Ascending aorta (tissue), 2 donors: ENCODE results near the gene POFUT1. TPM values are rescaled to one million over a fixed set of nuclear protein-coding genes. Genes with fewer than 3 reads are reported as not detected.
"Not testable (repeated sequence)": the region's sequence is repeated elsewhere in the genome, so short reads cannot be mapped to it uniquely, and the experiment has no call there.

ENCODE experiments used
- DNase-seq, 2 donors: peaks; one replicate each; pipeline ENCODE4 v3.0.0-alpha.2; 2019; ENCODE audit warnings: low spot score in 2 of 2
- H3K27ac ChIP-seq, 2 donors: fragments of 200-600 bp; sonication (generic); one replicate each; pipeline ENCODE4 v1.5.1; 2016 to 2017; ENCODE audit warnings: mild to moderate bottlenecking in 1 of 2
- H3K27me3 ChIP-seq: fragments of 200-600 bp; sonication (generic); one replicate; pipeline ENCODE4 v1.5.1; 2017
- H3K36me3 ChIP-seq, 2 donors: fragments of 200-600 bp; sonication (generic); one replicate each; pipeline ENCODE4 v1.5.1; 2016
- H3K4me1 ChIP-seq, 2 donors: fragments of 200-600 bp; sonication (generic); one replicate each; pipeline ENCODE4 v1.5.1; 2016 to 2017; ENCODE audit warnings: mild to moderate bottlenecking in 1 of 2
- H3K4me3 ChIP-seq, 2 donors: fragments of 200-600 bp; sonication (generic); one replicate each; pipeline ENCODE4 v1.5.1; 2016 to 2017; ENCODE audit warnings: mild to moderate bottlenecking in 1 of 2
- H3K9me3 ChIP-seq, 2 donors: fragments of 200-600 bp; sonication (generic); one replicate each; pipeline ENCODE4 v1.5.1; 2016
- intact Hi-C: fragments of 100-400 bp; cut with DNase I; formaldehyde crosslinking; loops from one replicate; pipeline ENCODE4 v1.15.1; 2023
- total RNA-seq: library from RNA; depleted of rRNA; stranded (reverse); fragments of >200 nt; gene quantifications from one replicate; pipeline ENCODE4 v1.1.0, GENCODE V29; 2016
- TF ChIP-seq, protein P1 (sequence below), 3 experiments: fragments of 200-600 bp in 2 of 3; fragments of 450-650 bp in 1 of 3; sonication (generic) in 2 of 3; IDR thresholded peaks; one replicate each; pipeline ENCODE4 v1.5.1; 2016 to 2019; ENCODE audit warnings: antibody characterized with exemption in 3 of 3, mild to moderate bottlenecking in 1 of 3, moderate library complexity in 1 of 3

Gene POFUT1
- total RNA-seq, 1 donor from 2014 or later: 29.8 TPM

DNA sequence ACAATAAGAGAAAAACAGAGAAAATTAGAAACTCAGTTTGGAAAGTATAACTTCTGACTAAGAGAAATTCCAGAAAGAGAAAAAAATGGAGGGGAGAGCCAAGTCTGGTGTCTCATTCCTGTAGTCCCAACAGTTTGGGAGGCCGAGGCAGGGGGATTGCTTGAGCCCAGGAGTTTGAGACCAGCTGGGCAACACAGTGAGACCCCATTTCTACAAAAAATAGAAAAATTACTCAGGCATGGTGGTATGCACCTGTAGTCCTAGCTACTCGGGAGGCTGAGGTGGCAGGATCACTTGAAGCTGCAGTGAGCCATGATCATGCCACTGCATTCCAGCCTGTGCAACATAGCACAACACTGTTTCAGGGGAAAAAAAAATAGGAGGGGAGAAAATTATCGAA is 66.7 kb downstream of the POFUT1 start:
- Histone ChIP-seq H3K4me3 (no peak overlapping the region), H3K27me3 (no peaks in the 10 kb centered on the region), H3K4me1 (peaks cover 0 to 13% of the 10 kb centered on the region in 2 donors), H3K36me3 (no peaks in the 10 kb centered on the region), H3K27ac (no peak overlapping the region), H3K9me3 (no peaks in the 10 kb centered on the region)
- TF ChIP-seq, protein P1, sequence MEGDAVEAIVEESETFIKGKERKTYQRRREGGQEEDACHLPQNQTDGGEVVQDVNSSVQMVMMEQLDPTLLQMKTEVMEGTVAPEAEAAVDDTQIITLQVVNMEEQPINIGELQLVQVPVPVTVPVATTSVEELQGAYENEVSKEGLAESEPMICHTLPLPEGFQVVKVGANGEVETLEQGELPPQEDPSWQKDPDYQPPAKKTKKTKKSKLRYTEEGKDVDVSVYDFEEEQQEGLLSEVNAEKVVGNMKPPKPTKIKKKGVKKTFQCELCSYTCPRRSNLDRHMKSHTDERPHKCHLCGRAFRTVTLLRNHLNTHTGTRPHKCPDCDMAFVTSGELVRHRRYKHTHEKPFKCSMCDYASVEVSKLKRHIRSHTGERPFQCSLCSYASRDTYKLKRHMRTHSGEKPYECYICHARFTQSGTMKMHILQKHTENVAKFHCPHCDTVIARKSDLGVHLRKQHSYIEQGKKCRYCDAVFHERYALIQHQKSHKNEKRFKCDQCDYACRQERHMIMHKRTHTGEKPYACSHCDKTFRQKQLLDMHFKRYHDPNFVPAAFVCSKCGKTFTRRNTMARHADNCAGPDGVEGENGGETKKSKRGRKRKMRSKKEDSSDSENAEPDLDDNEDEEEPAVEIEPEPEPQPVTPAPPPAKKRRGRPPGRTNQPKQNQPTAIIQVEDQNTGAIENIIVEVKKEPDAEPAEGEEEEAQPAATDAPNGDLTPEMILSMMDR (IDR thresholded peaks at IDR 0.05): no peak
- DNase-seq: peak in 1 of 2 donors; percentile 25
- intact Hi-C loops: no loop called here

DNA sequence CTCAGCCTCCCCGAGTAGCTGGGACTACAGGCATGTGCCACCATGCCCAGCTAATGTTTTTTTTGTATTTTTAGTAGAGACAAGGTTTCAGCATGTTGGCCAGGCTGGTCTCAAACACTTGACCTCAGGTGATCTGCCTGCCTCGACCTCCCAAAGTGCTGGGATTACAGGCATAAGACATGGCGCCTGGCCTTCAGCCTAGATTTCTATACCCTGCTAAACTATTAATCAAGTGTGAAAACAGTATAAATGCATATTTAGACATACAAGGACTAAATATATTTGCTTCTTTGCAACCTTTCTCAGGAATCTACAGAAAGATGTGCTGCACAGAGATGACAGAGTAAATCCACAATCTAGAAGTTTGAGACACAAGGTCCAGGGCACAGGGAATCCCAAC is 67.5 kb downstream of the POFUT1 start:
- not testable (repeated sequence) for H3K36me3 ChIP-seq, H3K27me3 ChIP-seq, H3K4me3 ChIP-seq, H3K9me3 ChIP-seq, H3K27ac ChIP-seq, DNase-seq
- intact Hi-C loops: loop anchor here (5.0 kb wide), 3 partner anchors 68 to 547 kb away; partner anchors contain the start of genes PLAGL2, POFUT1 and TM9SF4
- peaks cover 0 to 13% of the 10 kb centered on the region in 2 donors for H3K4me1 ChIP-seq

DNA sequence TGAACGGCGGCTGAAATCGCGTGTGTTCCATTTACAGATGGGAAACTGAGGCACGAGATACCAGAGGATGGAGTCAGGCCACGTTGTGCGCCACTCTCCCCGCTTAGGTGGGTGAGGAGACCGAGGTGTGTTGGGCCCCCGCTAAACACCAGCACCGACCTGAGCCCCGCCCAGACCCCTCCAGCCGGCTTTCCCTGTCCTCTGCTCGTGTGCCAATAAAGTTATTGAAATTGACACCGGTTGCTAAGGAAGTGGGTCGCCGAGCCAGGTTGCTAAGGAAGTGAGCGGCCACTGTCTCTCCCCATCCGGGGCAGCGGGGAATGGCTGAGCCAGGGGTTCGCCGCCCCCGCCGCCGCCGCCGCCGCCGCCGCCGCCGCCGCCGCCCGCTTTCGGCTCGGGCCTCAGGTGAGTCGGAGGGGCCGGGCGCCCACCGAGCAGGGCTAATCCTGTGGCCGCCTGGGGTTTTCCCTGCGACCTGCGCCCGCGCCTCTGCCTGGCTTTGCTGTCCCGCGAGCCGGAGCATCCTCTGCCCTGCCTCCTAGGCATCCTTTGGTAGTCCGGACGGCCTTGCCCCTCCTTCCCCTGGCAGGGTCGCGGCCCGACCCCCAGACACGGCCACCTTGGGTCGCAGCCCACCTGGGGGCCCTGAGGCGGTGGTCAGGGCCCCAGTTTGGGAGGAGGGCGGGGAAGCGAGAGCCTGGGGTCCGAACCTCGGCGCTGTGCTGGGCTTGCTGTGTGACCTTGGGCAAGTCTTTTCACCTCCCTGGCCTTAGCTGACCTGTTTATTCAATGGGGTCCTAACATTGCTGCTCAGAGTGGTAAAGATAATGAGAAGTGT is 69.9 kb downstream of the POFUT1 start, which contains the start of gene KIF3B:
Gene KIF3B (plus strand): TSS at position 291 of the 838 bp plus-strand sequence. CDS start 32,127 bp downstream, outside the sequence.
- no peaks in the 10 kb centered on the region for H3K36me3 ChIP-seq
- peaks cover 0 to 13% of the 10 kb centered on the region in 2 donors for H3K4me1 ChIP-seq
- TF ChIP-seq, protein P1 (IDR thresholded peaks at IDR 0.05): peak in 1 of 3 experiments; percentile 4
- peak within 1 kb of the TSS; percentile 87 to 94 for H3K4me3 ChIP-seq
- intact Hi-C loops: loop anchor here (2.0 to 5.0 kb wide), 5 partner anchors 70 to 545 kb away; partner anchors contain the start of genes ASXL1, PLAGL2, POFUT1 and TM9SF4
- peak within 1 kb of the TSS; percentile 65 to 67 for H3K27ac ChIP-seq
- H3K27me3 ChIP-seq: no peaks in the 10 kb centered on the region
- H3K9me3 ChIP-seq: no peaks in the 10 kb centered on the region
- DNase-seq: peak; percentile 54 to 92

DNA sequence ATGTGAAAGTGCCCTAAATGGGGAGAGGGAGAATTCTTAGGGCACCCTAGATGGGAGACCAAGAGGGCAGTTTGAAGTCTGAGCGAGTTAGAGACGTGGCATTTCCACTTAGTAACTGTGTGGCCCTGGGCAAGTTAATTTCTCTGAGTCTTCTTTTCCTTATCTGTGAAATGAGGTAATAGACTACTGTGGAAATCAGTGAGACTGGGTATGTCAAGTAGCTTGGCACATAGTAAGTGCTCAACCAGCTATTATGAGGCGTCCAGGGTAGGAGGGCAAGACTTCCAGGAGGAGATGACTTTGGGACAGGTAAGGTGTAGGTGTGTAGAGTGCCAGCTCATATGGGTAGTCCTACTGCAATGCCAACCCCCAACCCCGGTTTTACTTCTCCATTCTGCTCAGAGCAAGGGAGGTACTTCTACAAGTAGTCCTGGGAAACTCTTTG is 70.5 kb downstream of the POFUT1 start:
- no peak for DNase-seq
- intact Hi-C loops: loop anchor here (5.0 kb wide), 3 partner anchors 71 to 544 kb away; partner anchors contain the start of genes PLAGL2, POFUT1 and TM9SF4
- Histone ChIP-seq H3K27me3 (no peaks in the 10 kb centered on the region), H3K4me1 (peaks cover 0 to 13% of the 10 kb centered on the region in 2 donors), H3K27ac (peak overlapping the region; percentile 65 to 67), H3K4me3 (peak overlapping the region; percentile 87 to 94), H3K36me3 (no peaks in the 10 kb centered on the region), H3K9me3 (no peaks in the 10 kb centered on the region)
- TF ChIP-seq, protein P1 (IDR thresholded peaks at IDR 0.05): no peak

DNA sequence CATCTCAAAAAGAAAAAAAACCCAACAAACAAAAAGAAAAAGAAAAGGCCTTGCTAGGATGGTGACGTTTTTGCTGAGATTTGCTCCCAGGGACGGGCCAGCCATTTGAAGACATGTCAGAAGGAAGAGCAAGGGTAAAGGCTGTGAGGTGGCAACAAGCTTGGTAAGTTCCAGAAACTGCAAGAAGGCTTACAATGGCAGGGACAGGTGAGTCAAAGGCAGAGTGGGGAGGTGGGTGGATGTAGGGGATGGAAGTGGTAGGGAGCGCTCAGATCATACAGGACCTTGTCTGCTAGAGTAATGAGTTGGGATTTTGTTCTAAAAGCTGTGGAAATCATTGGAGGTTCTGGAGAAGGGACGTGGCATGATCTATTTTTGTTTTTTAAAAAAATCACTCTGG is 74.0 kb downstream of the POFUT1 start:
- peaks cover 0 to 11% of the 10 kb centered on the region in 2 donors for H3K4me1 ChIP-seq
- intact Hi-C loops: no loop called here
- H3K4me3 ChIP-seq: no peak overlapping the region
- H3K36me3 ChIP-seq: peaks cover 0 to 4% of the 10 kb centered on the region in 2 donors
- TF ChIP-seq, protein P1 (IDR thresholded peaks at IDR 0.05): no peak
- no peaks in the 10 kb centered on the region for H3K27me3 ChIP-seq
- DNase-seq: no peak
- no peak overlapping the region for H3K27ac ChIP-seq
- no peaks in the 10 kb centered on the region for H3K9me3 ChIP-seq

DNA sequence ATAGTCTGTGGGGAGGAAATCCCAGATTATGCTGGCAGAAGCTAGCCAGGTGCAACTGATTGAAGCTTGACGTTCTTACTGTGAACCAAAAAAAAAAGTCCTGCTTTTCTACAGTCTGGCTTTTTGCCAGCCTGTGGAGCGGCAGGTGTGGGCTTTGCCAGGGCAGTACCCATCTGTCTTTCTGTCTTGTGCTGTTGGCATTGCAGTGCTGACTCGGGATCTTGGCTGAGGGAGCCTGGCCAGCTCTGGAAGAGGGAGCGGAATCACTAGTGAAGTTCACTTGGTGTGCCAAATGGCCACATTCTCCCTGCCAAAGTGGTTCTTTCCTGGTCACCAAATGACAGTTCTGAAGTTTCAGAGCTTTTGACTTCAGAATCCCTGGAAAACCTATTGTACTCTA is 74.8 kb downstream of the POFUT1 start:
- Histone ChIP-seq H3K4me3 (no peak overlapping the region), H3K27ac (no peak overlapping the region)

More for the DNA sequence above, 74.8 kb downstream of the POFUT1 start:
- TF ChIP-seq, protein P1 (IDR thresholded peaks at IDR 0.05): no peak
- Histone ChIP-seq H3K27me3 (no peaks in the 10 kb centered on the region), H3K4me1 (peaks cover 0 to 6% of the 10 kb centered on the region in 2 donors), H3K9me3 (no peaks in the 10 kb centered on the region), H3K36me3 (peaks cover 0 to 4% of the 10 kb centered on the region in 2 donors)
- DNase-seq: no peak
- intact Hi-C loops: no loop called here
